GM19035 (cell line): Measurements from ENCODE around the gene CTSD.

Experiments used
- ATAC-seq: cut with Tn5 transposase; IDR thresholded peaks from one replicate; pipeline ENCODE4 v1.9.1; 2021; ENCODE audit not compliant: unreplicated experiment

The CTSD gene

GRCh38 chr11:1746511-1746931 is 17.2 kb downstream of the CTSD start:
- ATAC-seq, result no peak

GRCh38 chr11:1745701-1746320 is 17.9 kb downstream of the CTSD start:
- ATAC-seq, result no peak

- no peak for ATAC-seq
These were observed 18.6 kb downstream of the CTSD start for GRCh38 chr11:1744891-1745700.

- no peak for ATAC-seq
These were observed 19.4 kb downstream of the CTSD start for GRCh38 chr11:1744137-1744886.

GRCh38 chr11:1743585-1744136 is 20.1 kb downstream of the CTSD start:
- ATAC-seq, result no peak

- no peak for ATAC-seq
These were observed 20.7 kb downstream of the CTSD start for GRCh38 chr11:1742869-1743584.

DNA sequence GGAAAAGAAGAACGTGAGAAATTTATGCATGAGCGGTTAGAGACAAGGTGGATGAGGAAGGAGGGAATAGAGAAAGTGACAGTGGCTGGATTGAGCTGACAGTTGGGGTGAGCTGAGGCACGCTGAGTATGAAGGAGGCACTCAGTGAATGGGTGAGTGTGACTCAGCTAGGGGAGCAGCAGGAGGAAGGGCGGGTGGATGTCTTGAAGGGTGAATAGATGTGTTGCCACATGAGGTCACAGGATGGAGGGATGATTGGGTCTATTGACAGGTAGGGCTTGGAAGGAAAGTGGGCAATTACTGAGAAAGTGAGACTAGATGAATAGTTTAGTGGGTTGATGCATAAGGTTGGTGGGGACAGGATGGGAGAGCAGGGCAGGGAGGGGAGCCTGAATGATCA is 21.4 kb downstream of the CTSD start:
- ATAC-seq, result no peak

GRCh38 chr11:1741741-1742140 is 22.0 kb downstream of the CTSD start:
- ATAC-seq, result no peak

DNA sequence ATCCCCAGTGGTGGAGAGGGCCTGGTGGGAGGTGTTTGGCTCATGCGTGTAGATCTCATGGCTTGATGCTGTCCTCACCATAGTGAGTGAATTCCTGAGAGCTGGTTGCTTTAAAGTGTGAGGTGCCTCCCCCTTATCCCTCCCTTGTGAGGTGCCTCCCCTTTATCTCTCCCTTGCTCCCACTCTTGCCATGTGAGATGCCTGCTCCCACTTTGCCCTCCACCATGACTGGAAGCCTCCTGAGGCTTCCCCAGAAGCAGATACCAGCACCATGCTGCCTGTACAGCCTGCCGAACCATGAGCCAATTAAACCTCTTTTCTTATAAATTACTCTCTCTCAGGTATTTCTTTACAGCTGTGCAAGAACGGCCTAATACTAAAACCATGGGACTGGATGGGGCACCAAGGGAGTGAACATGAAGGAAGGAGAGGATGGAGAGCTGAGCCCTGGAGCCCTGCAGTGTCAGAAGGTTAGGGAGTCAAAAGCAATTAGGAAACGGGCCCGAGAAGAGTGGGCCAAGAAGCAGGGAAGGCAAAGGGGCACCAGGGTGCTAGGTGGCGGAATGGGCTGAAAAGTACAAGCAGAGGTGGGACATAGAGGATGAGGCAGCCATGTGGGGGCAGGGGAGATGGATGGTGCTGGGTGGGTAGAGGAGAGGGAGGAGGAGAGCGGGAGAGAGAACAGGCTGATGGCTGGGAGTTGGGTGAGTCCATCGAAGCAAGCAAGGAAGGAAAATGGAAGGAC is 22.8 kb downstream of the CTSD start:
- ATAC-seq, result no peak

- no peak for ATAC-seq
These were observed 24.2 kb downstream of the CTSD start for GRCh38 chr11:1739576-1739975.

DNA sequence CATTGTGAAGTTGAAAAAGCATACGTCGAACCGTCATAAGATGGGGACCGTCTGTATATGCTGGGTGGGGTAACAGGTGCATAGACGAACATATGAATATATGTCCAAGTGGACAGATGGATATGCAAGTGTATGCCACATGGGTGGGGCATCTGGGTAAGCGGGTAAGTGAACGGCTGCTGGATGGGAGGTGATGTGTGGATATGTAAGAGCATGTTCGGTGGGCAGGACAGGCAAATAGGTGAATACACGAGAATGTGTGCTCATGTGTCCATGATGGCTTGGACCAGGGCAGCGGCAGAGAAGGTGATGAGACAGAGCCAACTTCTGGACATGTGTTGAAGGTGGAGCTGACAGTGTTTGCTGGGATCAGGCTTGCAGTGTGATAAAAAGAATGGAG is 25.3 kb downstream of the CTSD start:
- no peak for ATAC-seq

- no peak for ATAC-seq
These were observed 26.5 kb downstream of the CTSD start for GRCh38 chr11:1737080-1737757.

DNA sequence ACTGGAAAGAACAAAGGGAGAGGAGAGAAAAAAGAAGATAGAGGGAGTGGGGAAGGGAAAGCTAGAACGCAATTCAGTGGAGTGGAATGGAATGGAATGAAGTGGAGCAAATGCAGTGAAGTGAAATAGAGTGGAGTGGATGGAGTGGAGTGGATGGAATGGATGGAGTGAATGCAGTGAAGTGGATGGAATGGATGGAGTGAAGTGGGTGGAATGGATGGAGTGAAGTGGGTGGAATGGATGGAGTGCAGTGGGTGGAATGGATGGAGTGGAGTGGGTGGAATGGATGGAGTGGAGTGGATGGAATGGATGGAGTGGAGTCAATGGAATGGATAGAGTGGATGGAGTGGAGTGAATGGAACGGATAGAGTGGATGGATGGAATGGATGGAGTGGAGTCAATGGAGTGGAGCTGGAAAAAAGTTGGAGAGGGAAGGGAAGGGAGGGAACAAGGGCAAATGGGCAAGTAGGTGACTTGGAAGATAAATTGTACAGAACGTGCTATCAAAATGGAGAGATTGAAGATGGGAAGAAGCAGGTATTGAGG is 27.2 kb downstream of the CTSD start:
- no peak for ATAC-seq

DNA sequence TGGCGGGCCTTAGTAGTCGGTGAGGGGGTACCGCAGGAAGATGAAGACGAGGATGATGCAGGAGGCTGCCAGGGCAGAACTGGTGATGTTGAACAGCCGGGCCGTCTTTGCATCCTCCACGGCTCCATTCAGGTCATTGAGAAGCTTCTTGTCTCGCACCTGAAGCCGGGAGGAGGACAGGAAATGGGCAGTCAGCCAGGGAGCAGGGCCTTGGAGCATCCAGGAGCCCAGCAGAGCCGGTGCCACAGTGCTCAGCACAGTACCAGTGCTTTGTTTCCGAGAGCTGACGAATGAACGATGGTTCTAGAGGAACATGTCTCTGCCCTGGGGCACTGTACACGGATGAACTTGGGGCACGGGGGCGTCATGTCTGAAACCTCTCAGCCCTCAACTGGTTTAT is 28.5 kb downstream of the CTSD start:
- ATAC-seq, result no peak

GRCh38 chr11:1734641-1735081 is 29.1 kb downstream of the CTSD start:
- ATAC-seq, result no peak

DNA sequence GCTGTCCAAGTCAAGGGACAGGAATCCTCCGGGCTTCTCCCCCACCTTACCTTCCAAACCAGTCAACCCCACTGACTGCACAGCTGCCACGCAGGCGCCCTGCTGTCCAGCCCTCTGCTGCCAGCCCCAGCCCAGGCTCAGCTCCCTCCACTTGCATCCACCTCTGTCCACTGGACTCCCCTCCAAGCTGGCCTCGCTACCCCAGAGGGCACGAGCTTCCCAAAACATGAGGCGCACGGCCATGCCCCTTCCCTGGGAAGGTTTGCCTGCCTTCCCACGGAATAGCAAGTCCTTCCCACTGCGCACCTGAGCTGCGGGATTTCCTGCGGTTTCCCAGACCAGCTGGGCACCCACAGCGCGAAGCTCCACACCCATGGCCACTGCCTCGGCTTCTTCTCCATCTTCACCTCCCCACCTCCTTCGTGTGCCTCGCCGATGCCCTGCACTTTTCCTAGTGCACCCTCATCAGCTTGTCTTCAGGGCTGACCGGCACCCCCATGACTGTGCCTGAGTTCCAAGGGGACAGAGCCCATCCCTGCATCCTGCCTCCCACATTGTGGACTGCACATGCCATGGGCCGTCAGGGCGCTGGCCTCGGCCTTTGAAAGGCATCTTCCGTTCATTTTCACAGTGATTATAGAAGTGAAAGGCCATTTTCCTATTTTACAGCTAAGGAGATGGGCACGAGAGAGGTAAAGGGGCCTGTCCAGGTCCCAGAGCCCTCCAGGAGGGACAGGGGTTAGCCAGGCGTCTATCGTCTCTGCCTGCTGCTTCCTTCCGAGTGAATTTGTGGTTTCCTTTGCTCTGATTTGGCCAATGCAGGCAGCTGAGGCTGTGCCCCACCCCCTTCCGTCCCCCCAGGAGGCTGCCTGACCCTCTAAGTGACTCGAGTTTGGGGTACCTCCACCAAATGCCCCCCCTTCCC is 29.7 kb downstream of the CTSD start:
- ATAC-seq, result no peak

GRCh38 chr11:1733009-1733715 is 30.6 kb downstream of the CTSD start:
- no peak for ATAC-seq
